GM10266 (cell line): ENCODE measurements around the gene SLC25A51.

ENCODE experiments used
- DNase-seq: peaks from one replicate; pipeline ENCODE4 v3.0.0; 2012; ENCODE audit errors: extremely low spot score
- CTCF ChIP-seq: IDR thresholded peaks from 2 replicates; pipeline ENCODE4 v1.5.1; 2012; ENCODE audit warnings: mild to moderate bottlenecking, low read depth; ENCODE audit not compliant: control insufficient read depth, insufficient read depth; ENCODE audit errors: missing control alignments

The SLC25A51 gene

GRCh38 chr9:37923118-37923795 is 19.3 kb upstream of the SLC25A51 start:
- DNase-seq, result no peak
- no peak for TF ChIP-seq CTCF

- no peak for TF ChIP-seq CTCF
- DNase-seq, result no peak
Observed at GRCh38 chr9:37922363-37923117, 18.6 kb upstream of the SLC25A51 start.

- TF ChIP-seq CTCF, result no peak
- no peak for DNase-seq
Observed at GRCh38 chr9:37921546-37922300, 17.8 kb upstream of the SLC25A51 start.

- no peak for TF ChIP-seq CTCF
Observed at GRCh38 chr9:37921168-37921510, 17.2 kb upstream of the SLC25A51 start.

GRCh38 chr9:37920471-37921167 is 16.7 kb upstream of the SLC25A51 start:
- TF ChIP-seq CTCF, result no peak
- peak; percentile 42 for DNase-seq

More at GRCh38 chr9:37921168-37921510, 17.2 kb upstream of the SLC25A51 start:
- no peak for DNase-seq

- TF ChIP-seq CTCF, result no peak
Observed at GRCh38 chr9:37919956-37920335, 16.0 kb upstream of the SLC25A51 start.

More at GRCh38 chr9:37919956-37920335, 16.0 kb upstream of the SLC25A51 start:
- no peak for DNase-seq
